IPS-18c (cell line): ENCODE data around the gene CGB2.
"Not testable (repeated sequence)": the region's sequence is repeated elsewhere in the genome, so short reads cannot be mapped to it uniquely, and the experiment has no call there.

Experiments
- H3K4me3 ChIP-seq: 2 replicates; pipeline ENCODE4 v1.7.0; 2013; ENCODE audit warnings: low read depth, mild to moderate bottlenecking, low read length, moderate library complexity; ENCODE audit not compliant: insufficient read depth
- H3K9me3 ChIP-seq: one replicate; pipeline ENCODE4 v1.6.1; 2013; ENCODE audit warnings: mild to moderate bottlenecking, low read length, moderate library complexity; ENCODE audit not compliant: control insufficient read depth, insufficient read depth

The CGB2 gene

DNA sequence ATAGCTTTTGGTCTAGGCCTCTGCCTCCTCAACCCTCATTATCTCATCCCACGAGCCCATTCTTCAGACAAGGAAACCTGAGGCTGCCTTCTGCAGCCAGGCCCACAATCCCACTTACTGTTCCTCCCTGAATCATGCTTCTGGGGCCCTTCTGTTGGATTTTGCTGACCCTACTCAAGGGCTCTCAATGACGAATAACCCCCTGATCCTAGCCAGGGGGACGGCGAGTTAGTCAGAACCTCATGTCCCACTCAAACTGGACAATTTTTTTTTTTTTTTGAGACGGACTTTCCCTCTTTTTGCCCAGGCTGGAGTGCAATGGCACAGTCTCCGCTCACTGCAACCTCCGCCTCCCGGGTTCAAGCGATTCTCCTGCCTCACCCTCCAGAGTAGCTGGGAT lies 9.6 kb upstream of the CGB2 start:
- Histone ChIP-seq H3K9me3 (no peaks in the 10 kb centered on the region), H3K4me3 (no peak overlapping the region)

DNA sequence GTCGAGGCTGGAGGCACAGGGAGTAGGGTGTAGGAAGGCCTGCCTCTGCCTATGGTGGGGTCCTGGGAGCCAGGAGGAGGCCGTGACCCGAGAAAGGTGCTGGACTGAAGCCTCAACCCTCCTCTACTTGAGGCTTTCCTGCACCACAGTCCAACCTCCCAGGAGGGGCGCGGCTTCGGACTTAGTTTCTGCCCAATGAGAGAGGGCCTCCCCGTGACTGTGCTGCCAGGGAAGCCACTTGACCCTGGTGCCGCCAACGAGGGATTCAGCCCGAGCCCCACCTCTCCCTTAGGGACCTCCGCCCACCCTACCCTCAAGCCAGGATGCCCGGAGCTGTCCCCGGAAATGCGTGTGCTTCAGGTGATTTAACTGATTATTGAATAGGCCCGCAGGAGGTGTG lies 7.5 kb upstream of the CGB2 start, which contains the start of gene CGB3:
Gene CGB3, minus strand, starts transcription at position 101 of the 400 bp plus-strand sequence. CDS start 362 bp downstream, outside the sequence.
- not testable (repeated sequence) for H3K4me3 ChIP-seq, H3K9me3 ChIP-seq

DNA sequence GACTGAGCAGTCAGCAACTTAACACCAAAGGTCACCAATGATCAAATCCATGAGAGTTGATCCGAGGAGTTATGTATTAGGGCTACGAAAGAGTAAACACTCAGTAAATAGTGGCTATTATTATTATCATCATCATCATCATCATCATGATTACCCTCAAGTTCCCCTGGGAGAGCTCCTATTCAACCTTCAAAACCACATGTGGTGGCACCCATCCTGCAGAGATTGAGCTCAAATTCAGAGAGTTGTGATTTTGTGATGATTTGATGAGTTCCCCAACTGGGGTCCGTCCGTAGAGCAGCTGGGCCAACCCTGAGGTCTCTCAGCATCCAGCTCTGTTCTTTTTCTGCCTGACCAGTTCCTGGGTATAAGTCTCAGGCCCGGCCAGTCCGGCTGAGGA lies 6.6 kb upstream of the CGB2 start:
- H3K9me3 ChIP-seq, H3K4me3 ChIP-seq: not testable (repeated sequence)

DNA sequence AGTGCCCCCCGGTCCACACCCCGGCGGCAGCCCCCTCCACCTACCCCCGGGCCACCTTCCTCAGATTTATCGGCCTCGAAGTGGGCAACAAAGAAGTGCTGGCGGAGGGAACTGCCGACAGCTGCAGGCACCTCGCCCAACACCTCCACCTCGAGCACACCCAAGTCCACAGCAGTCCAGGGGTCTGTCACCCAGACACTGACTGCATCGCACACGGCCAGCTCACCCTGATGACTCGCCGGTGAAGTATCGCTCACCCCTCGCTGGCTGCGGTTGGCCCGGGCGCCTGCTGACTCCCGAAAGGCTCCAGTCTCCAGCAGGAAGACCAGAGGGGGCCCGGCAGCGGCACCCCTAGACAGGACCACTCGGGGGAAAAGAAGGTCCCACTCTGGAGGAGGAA lies 6.1 kb upstream of the CGB2 start:
- H3K9me3 ChIP-seq = not testable (repeated sequence)

GRCh38 chr19:49028686-49029085 lies 3.0 kb upstream of the CGB2 start:
- H3K9me3 ChIP-seq, H3K4me3 ChIP-seq: not testable (repeated sequence)

More for the DNA sequence above, 6.1 kb upstream of the CGB2 start:
- H3K4me3 ChIP-seq = not testable (repeated sequence)

DNA sequence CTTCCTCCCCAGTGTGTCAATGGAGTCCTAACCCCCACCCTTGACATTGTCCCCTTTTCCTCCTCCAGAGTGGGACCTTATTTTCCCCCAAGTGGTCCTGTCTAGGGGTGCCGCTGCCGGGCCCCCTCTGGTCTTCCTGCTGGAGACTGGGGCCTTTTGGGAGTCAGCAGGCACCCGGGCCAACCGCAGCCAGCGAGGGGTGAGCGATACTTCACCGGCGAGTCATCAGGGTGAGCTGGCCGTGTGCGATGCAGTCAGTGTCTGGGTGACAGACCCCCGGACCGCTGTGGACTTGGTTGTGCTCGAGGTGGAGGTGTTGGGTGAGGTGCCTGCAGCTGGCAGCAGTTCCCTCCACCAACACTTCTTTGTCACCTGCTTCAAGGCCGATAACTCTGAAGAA lies 1.9 kb upstream of the CGB2 start:
- H3K9me3 ChIP-seq, H3K4me3 ChIP-seq: not testable (repeated sequence)

DNA sequence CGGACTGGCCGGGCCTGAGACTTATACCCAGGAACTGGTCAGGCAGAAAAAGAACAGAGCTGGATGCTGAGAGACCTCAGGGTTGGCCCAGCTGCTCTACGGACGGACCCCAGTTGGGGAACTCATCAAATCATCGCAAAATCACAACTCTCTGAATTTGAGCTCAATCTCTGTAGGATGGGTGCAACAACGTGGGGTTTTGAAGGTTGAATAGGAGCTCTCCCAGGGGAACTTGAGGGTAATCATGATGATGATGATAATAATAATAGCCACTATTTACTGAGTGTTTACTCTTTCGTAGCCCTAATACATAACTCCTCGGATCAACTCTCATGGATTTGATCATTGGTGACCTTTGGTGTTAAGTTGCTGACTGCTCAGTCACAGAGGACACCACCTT lies 1.4 kb upstream of the CGB2 start:
- H3K9me3 ChIP-seq = not testable (repeated sequence)

DNA sequence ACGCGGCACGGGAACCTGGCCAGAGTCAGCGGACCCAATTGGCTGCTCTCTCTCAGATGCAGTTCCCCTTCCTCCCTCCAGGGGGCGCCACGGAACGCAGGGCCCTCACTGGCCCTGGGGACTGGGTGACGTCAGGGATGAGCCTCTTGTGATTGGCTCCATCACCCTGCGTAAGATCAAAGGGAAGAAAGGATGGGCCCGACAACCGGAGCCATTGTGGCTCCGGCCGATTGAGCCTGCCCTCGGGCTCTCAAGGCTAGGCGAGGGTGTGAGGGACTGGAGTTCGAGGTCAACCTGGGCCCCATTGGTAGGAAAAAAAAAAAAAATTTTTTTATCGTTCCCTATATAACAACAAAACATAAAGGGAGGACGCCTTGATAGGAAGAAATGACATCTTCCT lies 5.1 kb downstream of the CGB2 start, which contains the start of gene CGB1:
Gene CGB1, minus strand, starts transcription at position 81 of the 400 bp plus-strand sequence. CDS start 184 bp downstream, outside the sequence.
- H3K4me3 ChIP-seq = not testable (repeated sequence)

More for the DNA sequence above, 1.4 kb upstream of the CGB2 start:
- H3K4me3 ChIP-seq = not testable (repeated sequence)

DNA sequence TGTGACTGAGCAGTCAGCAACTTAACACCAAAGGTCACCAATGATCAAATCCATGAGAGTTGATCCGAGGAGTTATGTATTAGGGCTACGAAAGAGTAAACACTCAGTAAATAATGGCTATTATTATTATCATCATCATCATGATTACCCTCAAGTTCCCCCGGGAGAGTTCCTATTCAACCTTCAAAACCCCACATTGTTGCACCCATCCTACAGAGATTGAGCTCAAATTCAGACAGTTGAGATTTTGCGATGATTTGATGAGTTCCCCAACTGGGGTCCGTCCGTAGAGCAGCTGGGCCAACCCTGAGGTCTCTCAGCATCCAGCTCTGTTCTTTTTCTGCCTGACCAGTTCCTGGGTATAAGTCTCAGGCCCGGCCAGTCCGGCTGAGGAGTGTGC lies 6.4 kb downstream of the CGB2 start:
- H3K4me3 ChIP-seq, H3K9me3 ChIP-seq: not testable (repeated sequence)

More for the DNA sequence above, 5.1 kb downstream of the CGB2 start, which contains the start of gene CGB1:
- not testable (repeated sequence) for H3K9me3 ChIP-seq

DNA sequence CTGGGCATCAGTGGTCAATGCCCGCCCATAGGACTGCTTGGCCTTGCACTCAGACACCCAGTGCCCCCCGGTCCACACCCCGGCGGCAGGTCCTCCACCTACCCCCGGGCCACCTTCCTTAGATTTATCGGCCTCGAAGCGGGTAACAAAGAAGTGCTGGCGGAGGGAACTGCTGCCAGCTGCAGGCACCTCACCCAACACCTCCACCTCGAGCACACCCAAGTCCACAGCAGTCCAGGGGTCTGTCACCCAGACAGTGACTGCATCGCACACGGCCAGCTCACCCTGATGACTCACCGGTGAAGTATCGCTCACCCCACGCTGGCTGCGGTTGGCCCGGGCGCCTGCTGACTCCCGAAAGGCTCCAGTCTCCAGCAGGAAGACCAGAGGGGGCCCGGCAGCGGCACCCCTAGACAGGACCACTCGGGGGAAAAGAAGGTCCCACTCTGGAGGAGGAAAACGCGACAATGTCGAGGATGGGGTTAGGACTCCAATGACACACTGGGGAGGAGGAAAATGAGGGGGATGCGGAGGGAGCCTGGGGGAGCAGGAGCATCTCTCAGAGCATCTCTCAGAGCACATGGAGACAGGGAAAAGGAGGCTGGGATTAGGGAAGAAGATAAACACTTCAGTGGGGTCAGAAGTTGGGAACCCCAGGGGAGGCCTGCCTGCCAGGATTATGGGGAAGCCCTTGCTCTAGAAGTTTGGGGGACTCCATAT lies 7.0 kb downstream of the CGB2 start:
- H3K4me3 ChIP-seq, H3K9me3 ChIP-seq: not testable (repeated sequence)

GRCh38 chr19:49039736-49040135 lies 8.0 kb downstream of the CGB2 start:
- H3K9me3 ChIP-seq, H3K4me3 ChIP-seq: not testable (repeated sequence)

GRCh38 chr19:49042177-49042576 lies 10.5 kb downstream of the CGB2 start:
- Histone ChIP-seq H3K4me3 (no peak overlapping the region), H3K9me3 (no peaks in the 10 kb centered on the region)

GRCh38 chr19:49042666-49043065 lies 11.0 kb downstream of the CGB2 start:
- not testable (repeated sequence) for H3K9me3 ChIP-seq, H3K4me3 ChIP-seq

GRCh38 chr19:49043548-49043947 lies 11.9 kb downstream of the CGB2 start, which contains the start of gene CGB5:
Gene CGB5, plus strand, starts transcription at chr19:49043848. Its CDS starts 362 bp downstream, at chr19:49044210.
- H3K4me3 ChIP-seq, H3K9me3 ChIP-seq: not testable (repeated sequence)

DNA sequence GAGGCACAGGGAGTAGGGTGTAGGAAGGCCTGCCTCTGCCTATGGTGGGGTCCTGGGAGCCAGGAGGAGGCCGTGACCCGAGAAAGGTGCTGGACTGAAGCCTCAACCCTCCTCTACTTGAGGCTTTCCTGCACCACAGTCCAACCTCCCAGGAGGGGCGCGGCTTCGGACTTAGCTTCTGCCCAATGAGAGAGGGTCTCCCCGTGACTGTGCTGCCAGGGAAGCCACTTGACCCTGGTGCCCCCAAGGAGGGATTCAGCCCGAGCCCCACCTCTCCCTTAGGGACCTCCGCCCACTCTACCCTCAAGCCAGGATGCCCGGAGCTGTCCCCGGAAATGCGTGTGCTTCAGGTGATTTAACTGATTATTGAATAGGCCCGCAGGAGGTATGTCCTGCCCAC lies 17.3 kb downstream of the CGB2 start, which contains the start of gene CGB8:
Gene CGB8, minus strand, starts transcription at position 101 of the 400 bp plus-strand sequence. CDS start 372 bp downstream, outside the sequence.
- not testable (repeated sequence) for H3K4me3 ChIP-seq, H3K9me3 ChIP-seq

DNA sequence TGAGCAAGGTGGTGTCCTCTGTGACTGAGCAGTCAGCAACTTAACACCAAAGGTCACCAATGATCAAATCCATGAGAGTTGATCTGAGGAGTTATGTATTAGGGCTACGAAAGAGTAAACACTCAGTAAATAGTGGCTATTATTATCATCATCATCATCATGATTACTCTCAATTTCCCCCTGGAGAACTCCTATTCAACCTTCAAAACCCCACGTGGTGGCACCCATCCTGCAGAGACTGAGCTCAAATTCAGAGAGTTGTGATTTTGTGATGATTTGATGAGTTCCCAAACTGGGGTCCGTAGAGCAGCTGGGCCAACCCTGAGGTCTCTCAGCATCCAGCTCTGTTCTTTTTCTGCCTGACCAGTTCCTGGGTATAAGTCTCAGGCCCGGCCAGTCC lies 18.1 kb downstream of the CGB2 start:
- not testable (repeated sequence) for H3K4me3 ChIP-seq, H3K9me3 ChIP-seq

GRCh38 chr19:49050376-49051033 lies 18.8 kb downstream of the CGB2 start:
- H3K9me3 ChIP-seq, H3K4me3 ChIP-seq: not testable (repeated sequence)
